SU-DHL-6 (cell line): ENCODE data around the gene C5orf63.

Source experiments
- H2AFZ ChIP-seq: fragments of 200-600 bp; sonication (generic); 2 replicates; pipeline ENCODE4 v1.6.1; 2014; ENCODE audit warnings: low read depth, mild to moderate bottlenecking, moderate library complexity, mixed read lengths, antibody characterized with exemption, low read length; ENCODE audit not compliant: severe bottlenecking
- H3F3A ChIP-seq: fragments of 200-600 bp; shearing (Covaris generic); 2 replicates; pipeline ENCODE4 v1.6.0; 2016; ENCODE audit warnings: antibody characterized with exemption, mild to moderate bottlenecking; ENCODE audit not compliant: insufficient read depth
- H3K27ac ChIP-seq: fragments of 200-600 bp; sonication (generic); 2 replicates; pipeline ENCODE4 v1.5.1; 2016; ENCODE audit warnings: low read depth, mild to moderate bottlenecking, low read length, moderate library complexity, mixed read lengths
- H3K27me3 ChIP-seq: fragments of 200-600 bp; sonication (generic), shearing (Covaris generic); 2 replicates; pipeline ENCODE4 v1.6.0; 2014; ENCODE audit warnings: mild to moderate bottlenecking, low read length
- H3K36me3 ChIP-seq: fragments of 200-600 bp; sonication (generic); 2 replicates; pipeline ENCODE4 v1.6.1; 2014; ENCODE audit warnings: mild to moderate bottlenecking, low read length, mixed read lengths
- H3K4me2 ChIP-seq: fragments of 300-600, 200-600 bp; shearing (Covaris generic), sonication (generic); 2 replicates; pipeline ENCODE4 v1.6.0; 2014; ENCODE audit warnings: low read length, low read depth, mild to moderate bottlenecking; ENCODE audit not compliant: poor library complexity, severe bottlenecking
- H3K4me3 ChIP-seq: fragments of 200-600 bp; sonication (generic); 2 replicates; pipeline ENCODE4 v1.5.1; 2014; ENCODE audit warnings: antibody characterized with exemption, low read length, mild to moderate bottlenecking, mixed read lengths; ENCODE audit not compliant: insufficient read depth, poor library complexity, severe bottlenecking
- H3K79me2 ChIP-seq: fragments of 200-600 bp; sonication (generic); 2 replicates; pipeline ENCODE4 v1.6.1; 2014; ENCODE audit warnings: mild to moderate bottlenecking, low read length, moderate library complexity; ENCODE audit not compliant: insufficient read depth
- H3K9ac ChIP-seq: fragments of 200-600 bp; sonication (generic); 2 replicates; pipeline ENCODE4 v1.7.0; 2014; ENCODE audit warnings: mild to moderate bottlenecking, low read length
- H3K9me2 ChIP-seq: fragments of 200-600 bp; sonication (generic); replicated peaks from 2 replicates; pipeline ENCODE4 v1.6.1; 2014; ENCODE audit warnings: low read length; ENCODE audit not compliant: insufficient read depth
- H3K9me3 ChIP-seq: fragments of 200-600 bp; sonication (generic); 2 replicates; pipeline ENCODE4 v1.6.1; 2014; ENCODE audit warnings: low read length, mixed read lengths; ENCODE audit not compliant: insufficient read depth
- H4K20me1 ChIP-seq: fragments of 200-600 bp; sonication (generic); 2 replicates; pipeline ENCODE4 v1.6.1; 2014; ENCODE audit warnings: low read depth, mild to moderate bottlenecking, antibody characterized with exemption, low read length, moderate library complexity, mixed read lengths
- EZH2phosphoT487 ChIP-seq: fragments of 200-600 bp; sonication (generic), shearing (Covaris generic); conservative IDR thresholded peaks from 2 replicates; pipeline ENCODE4 v1.6.1; 2018; ENCODE audit warnings: mild to moderate bottlenecking, antibody characterized with exemption, low read length, moderate library complexity, mixed read lengths
- TF ChIP-seq, protein P1 (sequence below): fragments of 200-600 bp; sonication (generic); IDR thresholded peaks from one replicate; pipeline ENCODE4 v1.5.1; 2017; ENCODE audit warnings: antibody characterized with exemption, mild to moderate bottlenecking, low read length, moderate library complexity; ENCODE audit not compliant: insufficient read depth, poor library complexity, severe bottlenecking

Gene C5orf63

DNA sequence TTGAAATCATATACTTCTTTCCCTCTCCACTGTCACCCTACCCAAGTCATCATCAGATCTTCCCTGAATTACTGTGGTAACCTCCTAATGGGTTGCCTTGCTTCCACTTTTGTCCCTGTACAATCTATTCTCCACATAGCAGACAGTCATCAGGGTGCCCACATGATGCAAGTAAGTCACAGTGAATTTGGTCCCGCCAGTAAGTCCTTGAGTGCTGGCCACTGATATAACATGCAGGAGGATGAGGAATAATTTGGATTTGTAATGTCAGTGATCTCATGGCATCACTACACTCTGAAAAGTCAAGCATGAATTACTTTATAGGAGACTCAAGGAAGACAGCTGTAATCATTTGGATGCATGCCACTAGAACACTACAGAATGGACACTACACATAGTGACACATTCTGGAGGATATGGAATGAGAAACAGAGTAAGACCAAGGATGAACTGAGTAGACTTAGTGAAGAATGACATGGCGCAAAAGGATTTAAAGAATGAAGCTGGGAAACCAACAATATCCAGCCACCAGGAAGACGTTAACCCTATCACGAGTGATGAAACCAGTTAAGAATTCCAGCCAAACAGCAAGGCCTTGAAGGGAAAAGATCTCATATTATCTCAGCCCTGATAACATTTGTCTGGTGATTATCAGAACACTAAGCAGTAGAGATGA, 71.5 kb downstream of the C5orf63 start:
- no peaks in the 10 kb centered on the region for H3K79me2 ChIP-seq
- H3K4me3 ChIP-seq = no peak overlapping the region
- H3K9me3 ChIP-seq = no peaks in the 10 kb centered on the region
- H3K36me3 ChIP-seq = no peaks in the 10 kb centered on the region
- no peak overlapping the region for H3K27ac ChIP-seq
- H3F3A ChIP-seq = no peaks in the 10 kb centered on the region
- H3K9ac ChIP-seq = no peak overlapping the region
- H3K4me2 ChIP-seq = no peak overlapping the region
- TF ChIP-seq, protein P1, sequence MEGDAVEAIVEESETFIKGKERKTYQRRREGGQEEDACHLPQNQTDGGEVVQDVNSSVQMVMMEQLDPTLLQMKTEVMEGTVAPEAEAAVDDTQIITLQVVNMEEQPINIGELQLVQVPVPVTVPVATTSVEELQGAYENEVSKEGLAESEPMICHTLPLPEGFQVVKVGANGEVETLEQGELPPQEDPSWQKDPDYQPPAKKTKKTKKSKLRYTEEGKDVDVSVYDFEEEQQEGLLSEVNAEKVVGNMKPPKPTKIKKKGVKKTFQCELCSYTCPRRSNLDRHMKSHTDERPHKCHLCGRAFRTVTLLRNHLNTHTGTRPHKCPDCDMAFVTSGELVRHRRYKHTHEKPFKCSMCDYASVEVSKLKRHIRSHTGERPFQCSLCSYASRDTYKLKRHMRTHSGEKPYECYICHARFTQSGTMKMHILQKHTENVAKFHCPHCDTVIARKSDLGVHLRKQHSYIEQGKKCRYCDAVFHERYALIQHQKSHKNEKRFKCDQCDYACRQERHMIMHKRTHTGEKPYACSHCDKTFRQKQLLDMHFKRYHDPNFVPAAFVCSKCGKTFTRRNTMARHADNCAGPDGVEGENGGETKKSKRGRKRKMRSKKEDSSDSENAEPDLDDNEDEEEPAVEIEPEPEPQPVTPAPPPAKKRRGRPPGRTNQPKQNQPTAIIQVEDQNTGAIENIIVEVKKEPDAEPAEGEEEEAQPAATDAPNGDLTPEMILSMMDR = no peak
- no peak for TF ChIP-seq EZH2phosphoT487
- H3K27me3 ChIP-seq = no peaks in the 10 kb centered on the region
- 0 out of 2 replicates have a peak, but pooled peaks cover 2% of the 10 kb centered on the region for H4K20me1 ChIP-seq
- no peaks in the 10 kb centered on the region for H3K9me2 ChIP-seq
- no peak overlapping the region for H2AFZ ChIP-seq
